Mesenchymal stem cell (in vitro differentiated cells and primary cell): ENCODE results near the gene MRNIP.

Experiments
- DNase-seq: peaks from one replicate; pipeline ENCODE4 v3.0.0-alpha.2; 2013
- H2AFZ ChIP-seq: one replicate; pipeline ENCODE4 v1.6.1; 2013; ENCODE audit warnings: low read depth, mild to moderate bottlenecking, control low read depth, inconsistent platforms, low read length, moderate library complexity
- H2AK5ac ChIP-seq: 2 replicates; pipeline ENCODE4 v1.6.1; 2013; ENCODE audit warnings: low read length, moderate library complexity, mild to moderate bottlenecking, inconsistent platforms; ENCODE audit not compliant: severe bottlenecking
- H2BK120ac ChIP-seq: one replicate; pipeline ENCODE4 v1.6.1; 2013; ENCODE audit warnings: low read depth, mild to moderate bottlenecking, inconsistent platforms, low read length, moderate library complexity
- H2BK12ac ChIP-seq, 2 experiments: one replicate each; pipeline ENCODE4 v1.6.1; 2013; ENCODE audit warnings: inconsistent platforms in 2 of 2, low read length in 2 of 2, mild to moderate bottlenecking in 2 of 2, moderate library complexity in 2 of 2, control low read depth in 1 of 2
- H2BK15ac ChIP-seq: one replicate; pipeline ENCODE4 v1.6.1; 2013; ENCODE audit warnings: mild to moderate bottlenecking, low read depth, inconsistent platforms; ENCODE audit not compliant: poor library complexity, severe bottlenecking
- H2BK5ac ChIP-seq: 2 replicates; pipeline ENCODE4 v1.6.1; 2013; ENCODE audit warnings: low read depth, mild to moderate bottlenecking, low read length, control low read depth, inconsistent platforms; ENCODE audit not compliant: poor library complexity, severe bottlenecking
- H3K14ac ChIP-seq, 2 experiments: one replicate each; pipeline ENCODE4 v1.6.1; 2013; ENCODE audit warnings: inconsistent platforms in 2 of 2, low read length in 2 of 2, control low read depth in 1 of 2, mild to moderate bottlenecking in 1 of 2, moderate library complexity in 1 of 2
- H3K18ac ChIP-seq, 2 experiments: one replicate each; pipeline ENCODE4 v1.6.1; 2013; ENCODE audit warnings: inconsistent platforms in 2 of 2, low read length in 2 of 2, control low read depth in 1 of 2, low read depth in 1 of 2, mild to moderate bottlenecking in 1 of 2
- H3K23ac ChIP-seq, 2 experiments: one replicate each; pipeline ENCODE4 v1.6.1; 2013; ENCODE audit warnings: inconsistent platforms in 2 of 2, low read length in 2 of 2, mild to moderate bottlenecking in 2 of 2, moderate library complexity in 2 of 2, control low read depth in 1 of 2
- H3K27ac ChIP-seq: 2 replicates; pipeline ENCODE4 v1.5.1; 2013; ENCODE audit warnings: mild to moderate bottlenecking, moderate library complexity, low read length, control low read depth, inconsistent platforms; ENCODE audit not compliant: poor library complexity, severe bottlenecking
- H3K27me3 ChIP-seq, 2 experiments: 2 replicates each; pipeline versions ENCODE4 v1.6.1 to v1.7.0; 2013; ENCODE audit warnings: low read length in 2 of 2, mild to moderate bottlenecking in 2 of 2, moderate library complexity in 2 of 2, control low read depth in 1 of 2, inconsistent platforms in 1 of 2; ENCODE audit not compliant: control insufficient read depth in 1 of 2, insufficient read depth in 1 of 2
- H3K36me3 ChIP-seq, 2 experiments: 2 replicates each; pipeline versions ENCODE4 v1.6.1 to v1.7.0; 2013; ENCODE audit warnings: low read length in 2 of 2, control low read depth in 1 of 2, inconsistent platforms in 1 of 2, low read depth in 1 of 2, mild to moderate bottlenecking in 1 of 2; ENCODE audit not compliant: insufficient read depth in 2 of 2, control insufficient read depth in 1 of 2
- H3K4ac ChIP-seq, 2 experiments: one replicate each; pipeline ENCODE4 v1.6.1; 2013; ENCODE audit warnings: inconsistent platforms in 2 of 2, low read length in 2 of 2, mild to moderate bottlenecking in 2 of 2, moderate library complexity in 2 of 2, control low read depth in 1 of 2, low read depth in 1 of 2
- H3K4me1 ChIP-seq: 2 replicates; pipeline ENCODE4 v1.6.1; 2013; ENCODE audit warnings: low read depth, low read length, control low read depth; ENCODE audit not compliant: control insufficient read depth, insufficient read depth
- H3K4me2 ChIP-seq: 2 replicates; pipeline ENCODE4 v1.6.1; 2013; ENCODE audit warnings: low read length, mild to moderate bottlenecking, inconsistent platforms; ENCODE audit not compliant: poor library complexity, severe bottlenecking
- H3K4me3 ChIP-seq, 2 experiments: 2 replicates each; pipeline versions ENCODE4 v1.5.1 to v1.7.0; 2013; ENCODE audit warnings: low read length in 2 of 2, mild to moderate bottlenecking in 2 of 2, control low read depth in 1 of 2, low read depth in 1 of 2; ENCODE audit not compliant: insufficient read depth in 1 of 2
- H3K79me1 ChIP-seq: replicated peaks from 2 replicates; pipeline ENCODE4 v1.6.1; 2013; ENCODE audit warnings: mild to moderate bottlenecking, control low read depth, low read length, inconsistent platforms; ENCODE audit not compliant: poor library complexity, severe bottlenecking
- H3K9ac ChIP-seq: 2 replicates; pipeline ENCODE4 v1.7.0; 2013; ENCODE audit warnings: mild to moderate bottlenecking, low read length, moderate library complexity
- H3K9me3 ChIP-seq: 2 replicates; pipeline ENCODE4 v1.7.0; 2013; ENCODE audit warnings: mild to moderate bottlenecking, low read length; ENCODE audit not compliant: control insufficient read depth
- H4K8ac ChIP-seq: one replicate; pipeline ENCODE4 v1.6.1; 2013; ENCODE audit warnings: inconsistent platforms, mild to moderate bottlenecking, low read length, moderate library complexity
- H4K91ac ChIP-seq: one replicate; pipeline ENCODE4 v1.6.1; 2013; ENCODE audit warnings: mild to moderate bottlenecking, low read length, inconsistent platforms
- WGBS: methylation state at CpG from one replicate; pipeline ENCODE4 v1.1.7; 2013; ENCODE audit warnings: mixed read lengths; 5-methylcytosine and 5-hydroxymethylcytosine counted together

Gene MRNIP

GRCh38 chr5:179878222-179879002 lies 19.8 kb upstream of the MRNIP start:
- no peak for DNase-seq
- WGBS, result 95% methylated on average over 26 of the region's 26 CpGs
- H3K4me3 ChIP-seq, result no peak overlapping the region
- H4K91ac ChIP-seq, result no peak overlapping the region
- no peak overlapping the region for H3K4me2 ChIP-seq
- H3K18ac ChIP-seq, result no peak overlapping the region
- no peak overlapping the region for H2BK5ac ChIP-seq
- no peak overlapping the region for H4K8ac ChIP-seq
- H2AK5ac ChIP-seq, result no peak overlapping the region
- H3K4ac ChIP-seq, result no peak overlapping the region
- H2BK15ac ChIP-seq, result no peak overlapping the region
- peaks cover 14% of the 10 kb centered on the region for H3K9me3 ChIP-seq
- peak overlapping the region; percentile 12 for H3K27ac ChIP-seq
- H3K14ac ChIP-seq, result no peak overlapping the region
- peaks cover 70 to 76% of the 10 kb centered on the region in 2 experiments for H3K36me3 ChIP-seq
- no peak overlapping the region for H3K9ac ChIP-seq
- no peak overlapping the region for H2BK120ac ChIP-seq
- H3K23ac ChIP-seq, result no peak overlapping the region
- peaks cover 18% of the 10 kb centered on the region for H3K4me1 ChIP-seq
- no peaks in the 10 kb centered on the region for H3K27me3 ChIP-seq
- H2BK12ac ChIP-seq, result no peak overlapping the region
- H3K79me1 ChIP-seq, result peaks cover 21% of the 10 kb centered on the region
- H2AFZ ChIP-seq, result no peak overlapping the region

GRCh38 chr5:179876610-179876952 lies 18.0 kb upstream of the MRNIP start:
- Histone ChIP-seq H3K4me3 (no peak overlapping the region), H4K91ac (no peak overlapping the region), H3K79me1 (peaks cover 22% of the 10 kb centered on the region), H3K27me3 (no peaks in the 10 kb centered on the region), H3K4ac (no peak overlapping the region), H2AK5ac (no peak overlapping the region), H3K4me1 (peaks cover 18% of the 10 kb centered on the region), H3K27ac (no peak overlapping the region), H2BK120ac (no peak overlapping the region), H4K8ac (no peak overlapping the region), H3K23ac (no peak overlapping the region), H2AFZ (no peak overlapping the region), H2BK15ac (no peak overlapping the region), H3K9me3 (no peaks in the 10 kb centered on the region), H3K4me2 (no peak overlapping the region), H3K18ac (no peak overlapping the region), H2BK12ac (no peak overlapping the region), H2BK5ac (no peak overlapping the region), H3K9ac (no peak overlapping the region), H3K36me3 (peaks cover 76 to 80% of the 10 kb centered on the region in 2 experiments), H3K14ac (no peak overlapping the region)
- DNase-seq, result no peak
- WGBS, result 94% methylated on average over 3 of the region's 3 CpGs

GRCh38 chr5:179875741-179876609 lies 17.4 kb upstream of the MRNIP start:
- H3K27me3 ChIP-seq, result no peaks in the 10 kb centered on the region
- no peak overlapping the region for H4K91ac ChIP-seq
- no peak for DNase-seq
- H3K4me1 ChIP-seq, result peaks cover 17% of the 10 kb centered on the region
- no peak overlapping the region for H3K4ac ChIP-seq
- no peak overlapping the region for H4K8ac ChIP-seq
- H3K36me3 ChIP-seq, result peaks cover 79 to 81% of the 10 kb centered on the region in 2 experiments
- no peak overlapping the region for H3K23ac ChIP-seq
- H2BK120ac ChIP-seq, result no peak overlapping the region
- H2BK5ac ChIP-seq, result no peak overlapping the region
- no peak overlapping the region for H3K27ac ChIP-seq
- H3K4me2 ChIP-seq, result no peak overlapping the region
- no peak overlapping the region for H2AFZ ChIP-seq
- H3K18ac ChIP-seq, result no peak overlapping the region
- no peak overlapping the region for H3K9ac ChIP-seq
- 96% methylated on average over 13 of the region's 16 CpGs for WGBS
- H2AK5ac ChIP-seq, result no peak overlapping the region
- H3K4me3 ChIP-seq, result no peak overlapping the region
- peaks cover 20% of the 10 kb centered on the region for H3K79me1 ChIP-seq
- H2BK15ac ChIP-seq, result no peak overlapping the region
- H3K14ac ChIP-seq, result no peak overlapping the region
- no peak overlapping the region for H2BK12ac ChIP-seq
- H3K9me3 ChIP-seq, result no peaks in the 10 kb centered on the region

- peaks cover 82 to 86% of the 10 kb centered on the region in 2 experiments for H3K36me3 ChIP-seq
- no peak overlapping the region for H2BK5ac ChIP-seq
- H3K9ac ChIP-seq, result no peak overlapping the region
- no peak overlapping the region for H2AFZ ChIP-seq
- H4K91ac ChIP-seq, result no peak overlapping the region
- no peak overlapping the region for H3K27ac ChIP-seq
- H3K18ac ChIP-seq, result no peak overlapping the region
- H3K4me2 ChIP-seq, result no peak overlapping the region
- H2BK120ac ChIP-seq, result no peak overlapping the region
- no peak overlapping the region for H3K23ac ChIP-seq
- WGBS, result 97% methylated on average over 26 of the region's 28 CpGs
- no peak overlapping the region for H3K4me3 ChIP-seq
- no peak overlapping the region for H2BK15ac ChIP-seq
- DNase-seq, result no peak
- H3K9me3 ChIP-seq, result no peaks in the 10 kb centered on the region
- H3K27me3 ChIP-seq, result no peaks in the 10 kb centered on the region
- H4K8ac ChIP-seq, result no peak overlapping the region
- H2BK12ac ChIP-seq, result no peak overlapping the region
- H2AK5ac ChIP-seq, result no peak overlapping the region
- peaks cover 15% of the 10 kb centered on the region for H3K4me1 ChIP-seq
- no peak overlapping the region for H3K14ac ChIP-seq
- no peak overlapping the region for H3K4ac ChIP-seq
- H3K79me1 ChIP-seq, result peaks cover 13% of the 10 kb centered on the region
Measured at GRCh38 chr5:179874536-179875292, 16.1 kb upstream of the MRNIP start.
